Fibroblast of villous mesenchyme (primary cell): Measurements from ENCODE around the gene BMI1. TPM values are rescaled to one million over a fixed set of nuclear protein-coding genes. Genes with fewer than 3 reads are reported as not detected.
"Not testable (repeated sequence)": the region's sequence is repeated elsewhere in the genome, so short reads cannot be mapped to it uniquely, and the experiment has no call there.

Source experiments
- DNase-seq: peaks from one replicate; pipeline ENCODE4 v3.0.0-alpha.2; 2010; ENCODE audit warnings: low read depth
- H3K4me3 ChIP-seq: 2 replicates; pipeline ENCODE4 v1.5.1; 2011; ENCODE audit warnings: low read depth, mild to moderate bottlenecking, low read length
- total RNA-seq: library from RNA; depleted of rRNA; stranded (reverse); fragments of >200 nt; gene quantifications from 2 replicates; pipeline ENCODE4 v1.2.3, GENCODE V29; 2012
- TF ChIP-seq, protein P1 (sequence below): IDR thresholded peaks from 2 replicates; pipeline ENCODE4 v1.5.1; 2012; ENCODE audit warnings: low read depth, mild to moderate bottlenecking, low read length; ENCODE audit not compliant: insufficient read depth

BMI1 gene
- total RNA-seq, 1 donor = 43.2 TPM

DNA sequence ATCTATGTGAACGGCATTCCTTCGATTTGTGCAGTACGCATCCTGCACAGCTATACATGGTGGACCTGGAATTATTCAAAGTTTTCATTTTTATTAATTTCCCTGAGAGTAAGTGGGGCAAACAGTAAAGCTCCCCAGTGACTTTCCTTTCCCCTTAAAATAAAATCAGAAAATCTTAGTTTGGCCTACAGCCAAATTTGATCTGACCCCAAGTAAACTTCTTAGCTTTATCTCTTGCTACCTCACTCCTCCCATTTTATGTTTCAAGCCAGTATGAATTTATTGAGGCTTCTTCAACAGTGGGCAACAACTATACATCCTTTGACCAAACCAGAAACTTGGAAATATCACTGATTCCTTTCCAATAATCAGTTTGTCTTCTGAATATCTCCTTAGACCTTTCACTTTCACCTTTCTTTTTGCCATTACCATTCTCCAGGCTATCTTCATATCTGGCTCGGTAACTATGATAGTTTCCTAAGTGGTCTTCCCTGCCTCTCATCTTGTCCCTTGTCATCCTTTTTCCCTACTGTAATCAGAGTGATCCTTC is 35.5 kb downstream of the BMI1 start:
- no peak overlapping the region for H3K4me3 ChIP-seq
- DNase-seq = no peak
- TF ChIP-seq, protein P1, sequence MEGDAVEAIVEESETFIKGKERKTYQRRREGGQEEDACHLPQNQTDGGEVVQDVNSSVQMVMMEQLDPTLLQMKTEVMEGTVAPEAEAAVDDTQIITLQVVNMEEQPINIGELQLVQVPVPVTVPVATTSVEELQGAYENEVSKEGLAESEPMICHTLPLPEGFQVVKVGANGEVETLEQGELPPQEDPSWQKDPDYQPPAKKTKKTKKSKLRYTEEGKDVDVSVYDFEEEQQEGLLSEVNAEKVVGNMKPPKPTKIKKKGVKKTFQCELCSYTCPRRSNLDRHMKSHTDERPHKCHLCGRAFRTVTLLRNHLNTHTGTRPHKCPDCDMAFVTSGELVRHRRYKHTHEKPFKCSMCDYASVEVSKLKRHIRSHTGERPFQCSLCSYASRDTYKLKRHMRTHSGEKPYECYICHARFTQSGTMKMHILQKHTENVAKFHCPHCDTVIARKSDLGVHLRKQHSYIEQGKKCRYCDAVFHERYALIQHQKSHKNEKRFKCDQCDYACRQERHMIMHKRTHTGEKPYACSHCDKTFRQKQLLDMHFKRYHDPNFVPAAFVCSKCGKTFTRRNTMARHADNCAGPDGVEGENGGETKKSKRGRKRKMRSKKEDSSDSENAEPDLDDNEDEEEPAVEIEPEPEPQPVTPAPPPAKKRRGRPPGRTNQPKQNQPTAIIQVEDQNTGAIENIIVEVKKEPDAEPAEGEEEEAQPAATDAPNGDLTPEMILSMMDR = no peak

DNA sequence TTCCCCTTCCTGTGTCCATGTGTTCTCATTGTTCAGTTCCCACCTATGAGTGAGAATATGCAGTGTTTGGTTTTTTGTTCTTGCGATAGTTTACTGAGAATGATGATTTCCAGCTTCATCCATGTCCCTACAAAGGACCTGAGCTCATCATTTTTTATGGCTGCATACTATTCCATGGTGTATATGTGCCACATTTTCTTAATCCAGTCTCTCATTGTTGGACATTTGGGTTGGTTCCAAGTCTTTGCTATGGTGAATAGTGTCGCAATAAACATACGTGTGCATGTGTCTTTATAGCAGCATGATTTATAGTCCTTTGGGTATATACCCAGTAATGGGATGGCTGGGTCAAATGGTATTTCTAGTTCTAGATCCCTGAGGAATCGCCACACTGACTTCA is 36.9 kb downstream of the BMI1 start:
- DNase-seq, H3K4me3 ChIP-seq: not testable (repeated sequence)

DNA sequence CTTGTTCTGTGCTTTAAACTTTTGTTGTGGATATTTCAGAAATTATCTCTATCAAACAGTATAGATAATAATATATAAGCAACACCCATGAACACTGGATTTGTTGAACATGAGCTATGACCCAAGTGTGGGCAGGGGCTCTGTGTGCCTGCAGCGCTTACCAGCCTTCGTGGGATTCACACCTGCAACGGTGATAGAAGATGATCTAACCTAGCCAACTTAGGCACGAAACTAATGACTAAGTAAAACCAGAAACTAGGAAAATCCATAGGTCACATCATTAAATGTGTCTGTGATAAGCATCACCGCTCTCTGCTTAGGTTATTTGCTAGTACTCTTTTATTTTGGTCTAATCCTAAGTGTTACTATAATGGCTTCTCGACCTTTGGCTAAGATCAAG is 42.4 kb downstream of the BMI1 start:
- TF ChIP-seq, protein P1 = no peak
- no peak for DNase-seq
- no peak overlapping the region for H3K4me3 ChIP-seq

DNA sequence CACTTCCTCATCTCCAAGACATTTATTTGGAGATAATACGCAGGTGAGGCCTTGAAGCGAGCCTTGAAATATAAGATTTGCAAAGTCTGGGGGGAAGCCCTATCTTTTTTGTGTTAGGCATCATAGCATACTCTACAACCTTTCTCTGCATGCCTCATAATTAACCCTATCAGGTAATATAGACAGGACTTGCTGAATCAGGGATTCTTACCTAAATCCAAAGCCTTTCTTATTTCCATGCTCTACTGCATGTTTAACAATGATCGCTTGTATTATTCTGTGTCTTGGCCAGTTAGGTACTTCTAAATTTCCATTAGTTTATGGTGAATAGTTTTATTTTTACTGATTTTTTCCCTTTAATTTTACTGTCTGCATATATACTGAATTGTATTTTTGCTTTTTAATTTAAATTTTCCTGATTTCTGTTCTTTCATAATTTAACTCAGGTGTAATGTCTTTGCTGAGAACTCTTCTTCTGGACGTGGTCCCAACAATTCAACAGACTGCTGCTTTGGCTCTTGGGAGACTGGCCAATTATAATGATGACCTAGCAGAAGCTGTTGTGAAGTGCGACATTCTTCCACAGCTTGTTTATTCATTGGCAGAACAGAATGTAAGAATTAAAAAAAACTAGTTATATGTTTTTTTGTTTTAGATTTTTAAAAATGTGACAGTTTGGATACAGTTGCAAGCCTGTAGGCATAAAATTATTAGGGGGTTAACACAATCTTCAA is 43.7 kb downstream of the BMI1 start:
- TF ChIP-seq, protein P1 = no peak
- DNase-seq = no peak

GRCh38 chr10:22365233-22365632 is 44.3 kb downstream of the BMI1 start:
- TF ChIP-seq, protein P1 = no peak
- no peak overlapping the region for H3K4me3 ChIP-seq
- DNase-seq = no peak

More for the DNA sequence above, 43.7 kb downstream of the BMI1 start:
- no peak overlapping the region for H3K4me3 ChIP-seq

DNA sequence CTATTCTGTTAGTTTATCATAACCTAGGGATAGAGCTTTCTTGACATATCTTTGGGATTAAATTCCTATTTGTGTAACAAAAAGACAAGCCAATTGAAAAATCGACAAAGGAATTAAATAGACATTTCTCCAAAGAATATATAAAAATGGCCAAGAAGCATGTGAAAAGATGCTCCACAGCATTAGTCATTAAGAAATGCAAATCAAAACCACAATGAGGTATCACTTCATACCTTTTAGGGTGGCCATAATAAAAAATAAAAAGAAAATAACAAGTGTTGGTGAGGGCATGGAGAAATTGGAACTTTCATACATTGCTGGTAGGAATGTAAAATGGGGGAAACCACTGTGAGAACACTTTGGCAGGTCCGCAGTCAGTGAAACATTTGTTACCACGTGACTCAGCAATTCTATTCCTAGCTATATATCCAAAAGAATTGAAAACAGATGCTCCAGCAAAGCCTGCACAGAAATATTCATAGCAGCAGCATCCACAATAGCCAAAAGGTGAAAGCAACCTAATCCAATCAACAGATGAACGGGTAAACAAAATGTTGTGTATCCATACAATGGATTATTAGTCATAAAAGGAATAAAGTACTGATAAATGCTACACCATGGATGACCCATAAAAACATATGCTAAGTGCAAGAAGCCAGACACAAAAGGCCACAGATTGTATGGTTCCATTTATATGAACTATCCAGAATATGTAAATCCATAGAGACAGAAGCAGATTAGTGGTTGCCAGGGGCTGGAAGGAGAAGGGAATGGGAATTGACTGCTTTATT is 44.9 kb downstream of the BMI1 start:
- DNase-seq = no peak
- TF ChIP-seq, protein P1 = no peak
- H3K4me3 ChIP-seq = no peak overlapping the region

DNA sequence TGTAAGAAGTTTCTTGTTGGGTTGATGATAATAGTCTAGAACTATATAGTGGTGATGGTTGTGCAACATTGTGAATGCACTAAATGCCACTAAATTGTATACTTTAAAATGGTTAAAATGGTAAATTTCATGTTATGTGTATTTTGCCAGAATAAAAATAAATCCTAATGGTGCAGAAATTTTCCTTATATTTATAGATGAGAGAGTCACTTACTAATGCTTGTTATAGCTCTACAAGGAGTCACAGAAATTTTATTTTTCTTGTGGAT is 45.5 kb downstream of the BMI1 start:
- TF ChIP-seq, protein P1 = no peak
- no peak for DNase-seq
- no peak overlapping the region for H3K4me3 ChIP-seq
